Sigmoid colon (tissue), 7 donors: ENCODE results near the gene NEU3. TPM values are rescaled to one million over a fixed set of nuclear protein-coding genes. Genes with fewer than 3 reads are reported as not detected.

ENCODE experiments used
- DNase-seq: peaks from one replicate; pipeline ENCODE4 v3.0.0-alpha.2; 2019
- H3K27ac ChIP-seq, 4 donors: fragments of 200-600 bp; sonication (generic); one replicate each; pipeline ENCODE4 v1.5.1; 2016 to 2019; ENCODE audit warnings: mild to moderate bottlenecking in 1 of 4
- H3K27me3 ChIP-seq, 3 donors: fragments of 200-600 bp; sonication (generic); one replicate each; pipeline ENCODE4 v1.5.1; 2019; ENCODE audit warnings: mild to moderate bottlenecking in 1 of 3
- H3K36me3 ChIP-seq, 4 donors: fragments of 200-600 bp; sonication (generic); one replicate each; pipeline ENCODE4 v1.5.1; 2016 to 2019
- H3K4me1 ChIP-seq, 4 donors: fragments of 200-600 bp; sonication (generic); one replicate each; pipeline ENCODE4 v1.5.1; 2017 to 2019
- H3K4me3 ChIP-seq, 4 donors: fragments of 200-600 bp; sonication (generic); one replicate each; pipeline ENCODE4 v1.5.1; 2017 to 2019; ENCODE audit warnings: mild to moderate bottlenecking in 2 of 4, moderate library complexity in 1 of 4
- H3K9me3 ChIP-seq, 4 donors: fragments of 200-600 bp in 3 of 4; sonication (generic) in 3 of 4; one replicate each; pipeline versions ENCODE4 v1.5.1 to v1.6.1; 2013 to 2019
- CTCF ChIP-seq, 4 experiments: fragments of 450-650 bp in 3 of 4; fragments of 200-600 bp in 1 of 4; IDR thresholded peaks; one replicate each; pipeline ENCODE4 v1.5.1; 2016 to 2019; ENCODE audit warnings: antibody characterized with exemption in 4 of 4, mild to moderate bottlenecking in 3 of 4, moderate library complexity in 2 of 4
- EP300 ChIP-seq, 4 donors: sonication (generic); formaldehyde crosslinking; IDR thresholded peaks; one replicate each; pipeline ENCODE4 v1.6.1; 2017; ENCODE audit warnings: antibody characterized with exemption in 4 of 4
- POLR2A ChIP-seq, 2 donors: fragments of 450-650 bp; IDR thresholded peaks; one replicate each; pipeline ENCODE4 v1.6.1; 2016; ENCODE audit warnings: antibody characterized with exemption in 2 of 2, mild to moderate bottlenecking in 2 of 2, moderate library complexity in 2 of 2
- POLR2AphosphoS5 ChIP-seq, 4 donors: sonication (generic); formaldehyde crosslinking; IDR thresholded peaks; one replicate each; pipeline ENCODE4 v1.6.1; 2017; ENCODE audit warnings: antibody characterized with exemption in 4 of 4
- WGBS, 2 donors: extraction: QIAGEN DNeasy Blood & Tissue Kit; methylation state at CpG; one replicate each; pipeline ENCODE4 v1.1.7; 2013; 5-methylcytosine and 5-hydroxymethylcytosine counted together
- intact Hi-C: fragments of 100-400 bp; cut with DNase I; formaldehyde crosslinking; loops from one replicate; pipeline ENCODE4 v1.15.1; 2023
- polyA plus RNA-seq, 3 donors: library from polyadenylated mRNA; stranded (reverse); fragments of 200-250 nt; gene quantifications; one replicate each; pipeline ENCODE4 v1.2.3, GENCODE V29; 2013
- total RNA-seq, 4 donors: library from RNA; depleted of rRNA; stranded (reverse); fragments of >200 nt; gene quantifications; one replicate each; pipeline ENCODE4 v1.1.0, GENCODE V29; 2016
- donor health status: healthy with polysubstance abuse.
- donor health status: Bipolar disorder and iron deficiency.
- donor health status: healthy.

NEU3 gene
- total and polyA plus RNA-seq, 7 donors = 0.60 to 10.2 (median 4.6) TPM

- no peak for TF ChIP-seq EP300 (IDR thresholded peaks at IDR 0.05)
- TF ChIP-seq CTCF (IDR thresholded peaks at IDR 0.05) = no peak
- no peak for TF ChIP-seq POLR2A (IDR thresholded peaks at IDR 0.05)
- no peak for TF ChIP-seq POLR2AphosphoS5 (IDR thresholded peaks at IDR 0.05)
- no peaks in the 10 kb centered on the region for H3K27me3 ChIP-seq
- intact Hi-C loops = no loop called here
- 39 to 61% methylated on average over 1 of the region's 1 CpG for WGBS, 2 donors
- no peak for DNase-seq
- H3K36me3 ChIP-seq = peaks cover 0 to 11% (median 6%) of the 10 kb centered on the region in 4 donors
- H3K4me3 ChIP-seq = no peak overlapping the region
- peaks cover 0 to 12% (median 6%) of the 10 kb centered on the region in 4 donors for H3K4me1 ChIP-seq
- H3K9me3 ChIP-seq = no peaks in the 10 kb centered on the region
- no peak overlapping the region for H3K27ac ChIP-seq
Observed at GRCh38 chr11:74990941-74991340, 2.2 kb downstream of the NEU3 start.

- 91 to 94% methylated on average over 5 of the region's 5 CpGs for WGBS, 2 donors
- no peaks in the 10 kb centered on the region for H3K9me3 ChIP-seq
- intact Hi-C loops = no loop called here
- no peak overlapping the region for H3K4me3 ChIP-seq
- H3K4me1 ChIP-seq = peaks cover 0 to 12% (median 6%) of the 10 kb centered on the region in 4 donors
- TF ChIP-seq CTCF (IDR thresholded peaks at IDR 0.05) (no peak), EP300 (IDR thresholded peaks at IDR 0.05) (no peak), POLR2A (IDR thresholded peaks at IDR 0.05) (no peak), POLR2AphosphoS5 (IDR thresholded peaks at IDR 0.05) (no peak)
- H3K27me3 ChIP-seq = no peaks in the 10 kb centered on the region
- H3K36me3 ChIP-seq = peaks cover 0 to 16% (median 6%) of the 10 kb centered on the region in 4 donors
- no peak for DNase-seq
- no peak overlapping the region for H3K27ac ChIP-seq
Observed at GRCh38 chr11:74992852-74993251, 4.1 kb downstream of the NEU3 start.

- WGBS, 2 donors = 86 to 96% methylated on average over 3 of the region's 3 CpGs
- H3K27ac ChIP-seq = no peak overlapping the region
- no peaks in the 10 kb centered on the region for H3K27me3 ChIP-seq
- intact Hi-C loops = no loop called here
- peaks cover 0 to 13% (median 5%) of the 10 kb centered on the region in 4 donors for H3K36me3 ChIP-seq
- no peaks in the 10 kb centered on the region for H3K9me3 ChIP-seq
- no peaks in the 10 kb centered on the region for H3K4me1 ChIP-seq
- DNase-seq = no peak
- H3K4me3 ChIP-seq = no peak overlapping the region
- no peak for TF ChIP-seq POLR2A (IDR thresholded peaks at IDR 0.05)
- TF ChIP-seq EP300 (IDR thresholded peaks at IDR 0.05) = no peak
- TF ChIP-seq POLR2AphosphoS5 (IDR thresholded peaks at IDR 0.05) = no peak
- no peak for TF ChIP-seq CTCF (IDR thresholded peaks at IDR 0.05)
Observed at GRCh38 chr11:75000975-75001354, 12.2 kb downstream of the NEU3 start.

GRCh38 chr11:75001686-75002085 lies 13.0 kb downstream of the NEU3 start:
- Histone ChIP-seq H3K4me1 (no peaks in the 10 kb centered on the region), H3K27ac (no peak overlapping the region), H3K36me3 (peaks cover 0 to 14% (median 9%) of the 10 kb centered on the region in 4 donors), H3K9me3 (no peaks in the 10 kb centered on the region), H3K27me3 (no peaks in the 10 kb centered on the region), H3K4me3 (no peak overlapping the region)
- intact Hi-C loops = no loop called here
- 96 to 97% methylated on average over 3 of the region's 3 CpGs for WGBS, 2 donors
- no peak for DNase-seq
- TF ChIP-seq CTCF (IDR thresholded peaks at IDR 0.05) (no peak), POLR2A (IDR thresholded peaks at IDR 0.05) (no peak), EP300 (IDR thresholded peaks at IDR 0.05) (no peak), POLR2AphosphoS5 (IDR thresholded peaks at IDR 0.05) (no peak)

GRCh38 chr11:75002516-75002915 lies 13.8 kb downstream of the NEU3 start:
- Histone ChIP-seq H3K27me3 (no peaks in the 10 kb centered on the region), H3K27ac (no peak overlapping the region), H3K9me3 (no peaks in the 10 kb centered on the region), H3K4me1 (no peaks in the 10 kb centered on the region), H3K36me3 (peaks cover under 1 to 22% (median 11%) of the 10 kb centered on the region in 4 donors), H3K4me3 (no peak overlapping the region)
- intact Hi-C loops = no loop called here
- TF ChIP-seq CTCF (IDR thresholded peaks at IDR 0.05) (no peak), POLR2A (IDR thresholded peaks at IDR 0.05) (no peak), EP300 (IDR thresholded peaks at IDR 0.05) (no peak), POLR2AphosphoS5 (IDR thresholded peaks at IDR 0.05) (no peak)
- WGBS, 2 donors = 93 to 96% methylated on average over 1 of the region's 1 CpG
- no peak for DNase-seq
